ENCODE results near the gene DND1. TPM values are rescaled to one million over a fixed set of nuclear protein-coding genes. Genes with fewer than 3 reads are reported as not detected.
A peak's percentile ranks its signal among the peaks of the same experiment; 100 is the strongest.
"Not testable (repeated sequence)": the region's sequence is repeated elsewhere in the genome, so short reads cannot be mapped to it uniquely, and the experiment has no call there.

The DND1 gene
- polyA plus RNA-seq, 4 donors: 0.16 to 3.1 (median 1.9) TPM

- H3K27me3 ChIP-seq (ENCODE audit: control insufficient read depth in 3 of 3, insufficient read depth in 3 of 3, low read length in 3 of 3): no peaks in the 10 kb centered on the region
- H3K4me3 ChIP-seq (ENCODE audit: low read depth in 1 of 3, low read length in 3 of 3): peak overlapping the region in 2 of 3 donors; percentile 93 to 96
- FAIRE-seq (no peak), DNase-seq (no peak)
- H3K27ac ChIP-seq (ENCODE audit: low read depth in 1 of 3, low read length in 2 of 3): peak overlapping the region; percentile 89 to 96 (median 95)
- 3 to 10% (median 10%) methylated on average over 18 of the region's 18 CpGs for WGBS, 3 donors
- H3K36me3 ChIP-seq (ENCODE audit: control insufficient read depth in 3 of 3, insufficient read depth in 2 of 3, low read depth in 1 of 3, low read length in 3 of 3): peaks cover 16 to 35% (median 17%) of the 10 kb centered on the region in 3 donors
- no peaks in the 10 kb centered on the region for H3K9me3 ChIP-seq (ENCODE audit: control insufficient read depth in 2 of 2, insufficient read depth in 1 of 2, low read depth in 1 of 2, low read length in 1 of 2)
- H3K4me1 ChIP-seq (ENCODE audit: control insufficient read depth in 3 of 3, insufficient read depth in 2 of 3, low read depth in 1 of 3, low read length in 2 of 3): peaks cover 2 to 6% (median 4%) of the 10 kb centered on the region in 3 donors
Measured at GRCh38 chr5:140664030-140664358, 9.4 kb downstream of the DND1 start.

- not testable (repeated sequence) for H3K27ac ChIP-seq (ENCODE audit: low read depth in 1 of 3, low read length in 2 of 3); H3K27me3 ChIP-seq (ENCODE audit: control insufficient read depth in 3 of 3, insufficient read depth in 3 of 3, low read length in 3 of 3); H3K9me3 ChIP-seq (ENCODE audit: control insufficient read depth in 2 of 2, insufficient read depth in 1 of 2, low read depth in 1 of 2, low read length in 1 of 2); FAIRE-seq; H3K4me1 ChIP-seq (ENCODE audit: control insufficient read depth in 3 of 3, insufficient read depth in 2 of 3, low read depth in 1 of 3, low read length in 2 of 3); H3K4me3 ChIP-seq (ENCODE audit: low read depth in 1 of 3, low read length in 3 of 3); DNase-seq
- peaks cover 22 to 49% (median 28%) of the 10 kb centered on the region in 3 donors for H3K36me3 ChIP-seq (ENCODE audit: control insufficient read depth in 3 of 3, insufficient read depth in 2 of 3, low read depth in 1 of 3, low read length in 3 of 3)
- WGBS, 3 donors: 89 to 90% (median 89%) methylated on average over 6 of the region's 6 CpGs
Measured at GRCh38 chr5:140660371-140660770, 13.0 kb downstream of the DND1 start.

GRCh38 chr5:140658870-140659269 is 14.5 kb downstream of the DND1 start:
- H3K27ac ChIP-seq (ENCODE audit: low read depth in 1 of 3, low read length in 2 of 3): no peak overlapping the region
- H3K36me3 ChIP-seq (ENCODE audit: control insufficient read depth in 3 of 3, insufficient read depth in 2 of 3, low read depth in 1 of 3, low read length in 3 of 3): peaks cover 25 to 54% (median 30%) of the 10 kb centered on the region in 3 donors
- H3K4me3 ChIP-seq (ENCODE audit: low read depth in 1 of 3, low read length in 3 of 3): no peak overlapping the region
- WGBS, 3 donors: 97 to 99% (median 97%) methylated on average over 17 of the region's 17 CpGs
- no peak for DNase-seq
- no peak for FAIRE-seq
- H3K27me3 ChIP-seq (ENCODE audit: control insufficient read depth in 3 of 3, insufficient read depth in 3 of 3, low read length in 3 of 3): no peaks in the 10 kb centered on the region
- no peaks in the 10 kb centered on the region for H3K9me3 ChIP-seq (ENCODE audit: control insufficient read depth in 2 of 2, insufficient read depth in 1 of 2, low read depth in 1 of 2, low read length in 1 of 2)
- no peaks in the 10 kb centered on the region for H3K4me1 ChIP-seq (ENCODE audit: control insufficient read depth in 3 of 3, insufficient read depth in 2 of 3, low read depth in 1 of 3, low read length in 2 of 3)

GRCh38 chr5:140647042-140647419 is 26.3 kb downstream of the DND1 start:
- H3K27me3 ChIP-seq (ENCODE audit: control insufficient read depth in 3 of 3, insufficient read depth in 3 of 3, low read length in 3 of 3): no peaks in the 10 kb centered on the region
- H3K9me3 ChIP-seq (ENCODE audit: control insufficient read depth in 2 of 2, insufficient read depth in 1 of 2, low read depth in 1 of 2, low read length in 1 of 2): no peaks in the 10 kb centered on the region
- FAIRE-seq (no peak), DNase-seq (peak in 1 of 2 donors; percentile 23)
- 0 to 1% (median 1%) methylated on average over 27 of the region's 27 CpGs for WGBS, 3 donors
- peaks cover 0 to 9% (median 9%) of the 10 kb centered on the region in 3 donors for H3K4me1 ChIP-seq (ENCODE audit: control insufficient read depth in 3 of 3, insufficient read depth in 2 of 3, low read depth in 1 of 3, low read length in 2 of 3)
- peaks cover 9 to 48% (median 11%) of the 10 kb centered on the region in 3 donors for H3K36me3 ChIP-seq (ENCODE audit: control insufficient read depth in 3 of 3, insufficient read depth in 2 of 3, low read depth in 1 of 3, low read length in 3 of 3)
- peak overlapping the region; percentile 63 to 87 (median 86) for H3K4me3 ChIP-seq (ENCODE audit: low read depth in 1 of 3, low read length in 3 of 3)
- H3K27ac ChIP-seq (ENCODE audit: low read depth in 1 of 3, low read length in 2 of 3): peak overlapping the region; percentile 74 to 97 (median 76)

GRCh38 chr5:140642718-140643117 is 30.7 kb downstream of the DND1 start:
- H3K4me1 ChIP-seq (ENCODE audit: control insufficient read depth in 3 of 3, insufficient read depth in 2 of 3, low read depth in 1 of 3, low read length in 2 of 3): peaks cover 0 to 14% (median 4%) of the 10 kb centered on the region in 3 donors
- H3K27ac ChIP-seq (ENCODE audit: low read depth in 1 of 3, low read length in 2 of 3): no peak overlapping the region
- no peak for DNase-seq
- 64 to 82% (median 64%) methylated on average over 3 of the region's 3 CpGs for WGBS, 3 donors
- H3K27me3 ChIP-seq (ENCODE audit: control insufficient read depth in 3 of 3, insufficient read depth in 3 of 3, low read length in 3 of 3): no peaks in the 10 kb centered on the region
- peaks cover 7 to 37% (median 9%) of the 10 kb centered on the region in 3 donors for H3K36me3 ChIP-seq (ENCODE audit: control insufficient read depth in 3 of 3, insufficient read depth in 2 of 3, low read depth in 1 of 3, low read length in 3 of 3)
- H3K9me3 ChIP-seq (ENCODE audit: control insufficient read depth in 2 of 2, insufficient read depth in 1 of 2, low read depth in 1 of 2, low read length in 1 of 2): no peaks in the 10 kb centered on the region
- FAIRE-seq: no peak
- H3K4me3 ChIP-seq (ENCODE audit: low read depth in 1 of 3, low read length in 3 of 3): no peak overlapping the region

GRCh38 chr5:140641716-140642115 is 31.7 kb downstream of the DND1 start:
- Histone ChIP-seq H3K9me3 (ENCODE audit: control insufficient read depth in 2 of 2, insufficient read depth in 1 of 2, low read depth in 1 of 2, low read length in 1 of 2) (no peaks in the 10 kb centered on the region), H3K4me3 (ENCODE audit: low read depth in 1 of 3, low read length in 3 of 3) (no peak overlapping the region), H3K4me1 (ENCODE audit: control insufficient read depth in 3 of 3, insufficient read depth in 2 of 3, low read depth in 1 of 3, low read length in 2 of 3) (peaks cover 0 to 14% (median 4%) of the 10 kb centered on the region in 3 donors), H3K27ac (ENCODE audit: low read depth in 1 of 3, low read length in 2 of 3) (no peak overlapping the region), H3K36me3 (ENCODE audit: control insufficient read depth in 3 of 3, insufficient read depth in 2 of 3, low read depth in 1 of 3, low read length in 3 of 3) (peaks cover 7 to 37% (median 9%) of the 10 kb centered on the region in 3 donors), H3K27me3 (ENCODE audit: control insufficient read depth in 3 of 3, insufficient read depth in 3 of 3, low read length in 3 of 3) (no peaks in the 10 kb centered on the region)
- FAIRE-seq (no peak), DNase-seq (no peak)
- 86 to 91% (median 91%) methylated on average over 8 of the region's 8 CpGs for WGBS, 3 donors

GRCh38 chr5:140639148-140639981 is 34.0 kb downstream of the DND1 start, which contains the start of gene TMCO6:
TSS of gene TMCO6 (plus strand) at chr5:140639451. CDS start at chr5:140639528, 77 bp downstream.
- FAIRE-seq (no peak), DNase-seq (peak; percentile 97 to 98)
- Histone ChIP-seq H3K36me3 (ENCODE audit: control insufficient read depth in 3 of 3, insufficient read depth in 2 of 3, low read depth in 1 of 3, low read length in 3 of 3) (peaks cover 0 to 26% (median 3%) of the 10 kb centered on the region in 3 donors), H3K4me1 (ENCODE audit: control insufficient read depth in 3 of 3, insufficient read depth in 2 of 3, low read depth in 1 of 3, low read length in 2 of 3) (peaks cover 0 to 9% (median 0%) of the 10 kb centered on the region in 3 donors), H3K4me3 (ENCODE audit: low read depth in 1 of 3, low read length in 3 of 3) (peak within 1 kb of the TSS; percentile 57 to 92 (median 80)), H3K27me3 (ENCODE audit: control insufficient read depth in 3 of 3, insufficient read depth in 3 of 3, low read length in 3 of 3) (no peaks in the 10 kb centered on the region), H3K9me3 (ENCODE audit: control insufficient read depth in 2 of 2, insufficient read depth in 1 of 2, low read depth in 1 of 2, low read length in 1 of 2) (no peaks in the 10 kb centered on the region), H3K27ac (ENCODE audit: low read depth in 1 of 3, low read length in 2 of 3) (peak within 1 kb of the TSS; percentile 63 to 94 (median 80))
- 0 to 1% (median 1%) methylated on average over 42 to 63 of the region's 63 CpGs for WGBS, 3 donors

GRCh38 chr5:140638898-140639147 is 34.6 kb downstream of the DND1 start:
- FAIRE-seq: not testable (repeated sequence)
- peak overlapping the region in 2 of 3 donors; percentile 31 to 80 for H3K4me3 ChIP-seq (ENCODE audit: low read depth in 1 of 3, low read length in 3 of 3)

More at GRCh38 chr5:140638898-140639147, 34.6 kb downstream of the DND1 start:
- not testable (repeated sequence) for H3K9me3 ChIP-seq (ENCODE audit: control insufficient read depth in 2 of 2, insufficient read depth in 1 of 2, low read depth in 1 of 2, low read length in 1 of 2); H3K4me1 ChIP-seq (ENCODE audit: control insufficient read depth in 3 of 3, insufficient read depth in 2 of 3, low read depth in 1 of 3, low read length in 2 of 3); H3K27me3 ChIP-seq (ENCODE audit: control insufficient read depth in 3 of 3, insufficient read depth in 3 of 3, low read length in 3 of 3); DNase-seq
- Histone ChIP-seq H3K27ac (ENCODE audit: low read depth in 1 of 3, low read length in 2 of 3) (peak overlapping the region; percentile 63 to 94 (median 72)), H3K36me3 (ENCODE audit: control insufficient read depth in 3 of 3, insufficient read depth in 2 of 3, low read depth in 1 of 3, low read length in 3 of 3) (peaks cover 0 to 22% (median 3%) of the 10 kb centered on the region in 3 donors)
- WGBS, 3 donors: 7 to 14% (median 8%) methylated on average over 9 of the region's 9 CpGs

Measured in small intestine (tissue), 7 donors.